ENCODE data around the gene FHL2.

FHL2 gene

GRCh38 chr2:105368759-105369408 lies 30.0 kb downstream of the FHL2 start:
- H3K27me3 Mint-ChIP-seq, result no peaks in the 10 kb centered on the region
- H3K4me3 Mint-ChIP-seq, result no peak overlapping the region
- peaks cover 7% of the 10 kb centered on the region for H3K4me1 Mint-ChIP-seq (ENCODE audit: low read depth)
- no peaks in the 10 kb centered on the region for H3K9me3 Mint-ChIP-seq (ENCODE audit: low read depth)
- no peak overlapping the region for H3K27ac Mint-ChIP-seq
- peaks cover 2% of the 10 kb centered on the region for H3K36me3 Mint-ChIP-seq

GRCh38 chr2:105365206-105365605 lies 33.6 kb downstream of the FHL2 start:
- Mint-ChIP-seq H3K27ac (no peak overlapping the region), H3K9me3 (ENCODE audit: low read depth) (no peaks in the 10 kb centered on the region), H3K36me3 (peaks cover 8% of the 10 kb centered on the region), H3K4me1 (ENCODE audit: low read depth) (peaks cover 38% of the 10 kb centered on the region), H3K27me3 (no peaks in the 10 kb centered on the region), H3K4me3 (no peak overlapping the region)

- no peaks in the 10 kb centered on the region for H3K27me3 Mint-ChIP-seq
These were observed 34.3 kb downstream of the FHL2 start for GRCh38 chr2:105364436-105365139.

GRCh38 chr2:105362862-105363591 lies 35.8 kb downstream of the FHL2 start:
- Mint-ChIP-seq H3K4me1 (ENCODE audit: low read depth) (peaks cover 34% of the 10 kb centered on the region), H3K27me3 (no peaks in the 10 kb centered on the region), H3K27ac (peak overlapping the region; percentile 22), H3K9me3 (ENCODE audit: low read depth) (no peaks in the 10 kb centered on the region), H3K36me3 (peaks cover 9% of the 10 kb centered on the region), H3K4me3 (no peak overlapping the region)

More at GRCh38 chr2:105364436-105365139, 34.3 kb downstream of the FHL2 start:
- Mint-ChIP-seq H3K27ac (no peak overlapping the region), H3K4me1 (ENCODE audit: low read depth) (peaks cover 35% of the 10 kb centered on the region), H3K9me3 (ENCODE audit: low read depth) (no peaks in the 10 kb centered on the region), H3K4me3 (no peak overlapping the region), H3K36me3 (peaks cover 8% of the 10 kb centered on the region)

- no peaks in the 10 kb centered on the region for H3K27me3 Mint-ChIP-seq
- H3K4me3 Mint-ChIP-seq, result no peak overlapping the region
- H3K27ac Mint-ChIP-seq, result peak overlapping the region; percentile 23
- peaks cover 34% of the 10 kb centered on the region for H3K4me1 Mint-ChIP-seq (ENCODE audit: low read depth)
- peaks cover 5% of the 10 kb centered on the region for H3K9me3 Mint-ChIP-seq (ENCODE audit: low read depth)
- peaks cover 20% of the 10 kb centered on the region for H3K36me3 Mint-ChIP-seq
These were observed 37.6 kb downstream of the FHL2 start for GRCh38 chr2:105361102-105361889.

- peaks cover 5% of the 10 kb centered on the region for H3K9me3 Mint-ChIP-seq (ENCODE audit: low read depth)
- H3K4me3 Mint-ChIP-seq, result no peak overlapping the region
- no peaks in the 10 kb centered on the region for H3K27me3 Mint-ChIP-seq
- peaks cover 31% of the 10 kb centered on the region for H3K36me3 Mint-ChIP-seq
- H3K27ac Mint-ChIP-seq, result no peak overlapping the region
- H3K4me1 Mint-ChIP-seq (ENCODE audit: low read depth), result peaks cover 31% of the 10 kb centered on the region
These were observed 40.3 kb downstream of the FHL2 start for GRCh38 chr2:105358593-105358992.

- Mint-ChIP-seq H3K27me3 (no peaks in the 10 kb centered on the region), H3K36me3 (peaks cover 34% of the 10 kb centered on the region), H3K27ac (no peak overlapping the region)
These were observed 41.7 kb downstream of the FHL2 start for GRCh38 chr2:105357122-105357521.

GRCh38 chr2:105344704-105345345 lies 54.0 kb downstream of the FHL2 start:
- H3K4me1 Mint-ChIP-seq (ENCODE audit: low read depth), result peaks cover 13% of the 10 kb centered on the region
- H3K4me3 Mint-ChIP-seq, result no peak overlapping the region
- H3K36me3 Mint-ChIP-seq, result peaks cover 6% of the 10 kb centered on the region
- H3K9me3 Mint-ChIP-seq (ENCODE audit: low read depth), result no peaks in the 10 kb centered on the region
- no peaks in the 10 kb centered on the region for H3K27me3 Mint-ChIP-seq
- no peak overlapping the region for H3K27ac Mint-ChIP-seq

More at GRCh38 chr2:105357122-105357521, 41.7 kb downstream of the FHL2 start:
- peaks cover 18% of the 10 kb centered on the region for H3K4me1 Mint-ChIP-seq (ENCODE audit: low read depth)
- peaks cover 5% of the 10 kb centered on the region for H3K9me3 Mint-ChIP-seq (ENCODE audit: low read depth)
- H3K4me3 Mint-ChIP-seq, result no peak overlapping the region

GRCh38 chr2:105339414-105339813 lies 59.4 kb downstream of the FHL2 start:
- no peaks in the 10 kb centered on the region for H3K9me3 Mint-ChIP-seq (ENCODE audit: low read depth)
- peak overlapping the region; percentile 100 for H3K4me3 Mint-ChIP-seq
- H3K36me3 Mint-ChIP-seq, result no peaks in the 10 kb centered on the region
- H3K4me1 Mint-ChIP-seq (ENCODE audit: low read depth), result peaks cover 35% of the 10 kb centered on the region
- H3K27me3 Mint-ChIP-seq, result no peaks in the 10 kb centered on the region
- peak overlapping the region; percentile 5 for H3K27ac Mint-ChIP-seq

GRCh38 chr2:105338020-105338385 lies 60.8 kb downstream of the FHL2 start:
- Mint-ChIP-seq H3K4me3 (peak overlapping the region; percentile 100), H3K27ac (peak overlapping the region; percentile 100), H3K36me3 (no peaks in the 10 kb centered on the region), H3K9me3 (ENCODE audit: low read depth) (no peaks in the 10 kb centered on the region), H3K27me3 (no peaks in the 10 kb centered on the region), H3K4me1 (ENCODE audit: low read depth) (peaks cover 35% of the 10 kb centered on the region)

- Mint-ChIP-seq H3K36me3 (no peaks in the 10 kb centered on the region), H3K27ac (peak within 1 kb of the TSS; percentile 100), H3K4me3 (peak within 1 kb of the TSS; percentile 100), H3K9me3 (ENCODE audit: low read depth) (no peaks in the 10 kb centered on the region), H3K27me3 (no peaks in the 10 kb centered on the region), H3K4me1 (ENCODE audit: low read depth) (peaks cover 35% of the 10 kb centered on the region)
These were observed 61.5 kb downstream of the FHL2 start, which contains the start of gene C2orf49 for GRCh38 chr2:105337122-105338019. Gene C2orf49, plus strand, starts transcription at chr2:105337540. Its CDS starts 48 bp downstream, at chr2:105337588.

GRCh38 chr2:105336786-105337121 lies 62.1 kb downstream of the FHL2 start:
- no peaks in the 10 kb centered on the region for H3K36me3 Mint-ChIP-seq
- H3K9me3 Mint-ChIP-seq (ENCODE audit: low read depth), result no peaks in the 10 kb centered on the region
- H3K4me1 Mint-ChIP-seq (ENCODE audit: low read depth), result peaks cover 33% of the 10 kb centered on the region
- H3K27me3 Mint-ChIP-seq, result no peaks in the 10 kb centered on the region
- H3K27ac Mint-ChIP-seq, result peak overlapping the region; percentile 100
- H3K4me3 Mint-ChIP-seq, result peak overlapping the region; percentile 100

GRCh38 chr2:105335469-105335868 lies 63.4 kb downstream of the FHL2 start:
- peak overlapping the region; percentile 100 for H3K4me3 Mint-ChIP-seq
- no peaks in the 10 kb centered on the region for H3K36me3 Mint-ChIP-seq
- no peaks in the 10 kb centered on the region for H3K27me3 Mint-ChIP-seq
- no peaks in the 10 kb centered on the region for H3K9me3 Mint-ChIP-seq (ENCODE audit: low read depth)
- peak overlapping the region; percentile 22 for H3K27ac Mint-ChIP-seq
- peaks cover 38% of the 10 kb centered on the region for H3K4me1 Mint-ChIP-seq (ENCODE audit: low read depth)
